GM23338 (cell line): ENCODE results near the gene ZNF516. TPM values are rescaled to one million over a fixed set of nuclear protein-coding genes. Genes with fewer than 3 reads are reported as not detected.

Experiments
- ATAC-seq: fragments of 200-7000 bp; cut with Tn5 transposase; 3 replicates; pipeline ENCODE4 v1.9.1; 2020
- DNase-seq: peaks from one replicate; pipeline ENCODE4 v3.0.0-alpha.2; 2015; ENCODE audit warnings: low spot score
- H2AFZ ChIP-seq: fragments of 200-600 bp; sonication (generic); 2 replicates; pipeline ENCODE4 v1.8.0; 2016; ENCODE audit warnings: antibody characterized with exemption, mild to moderate bottlenecking, moderate library complexity
- H3F3A ChIP-seq: fragments of 200-600 bp; sonication (generic); replicated peaks from 2 replicates; pipeline ENCODE4 v1.8.0; 2017; ENCODE audit warnings: antibody characterized with exemption, mixed run types, low read depth
- H3K27ac ChIP-seq: fragments of 200-600 bp; sonication (generic); 2 replicates; pipeline ENCODE4 v1.6.1; 2016; ENCODE audit warnings: low read depth
- H3K27me3 ChIP-seq: fragments of 200-600 bp; sonication (generic); 2 replicates; pipeline ENCODE4 v1.8.0; 2016; ENCODE audit warnings: mild to moderate bottlenecking, mixed run types, moderate library complexity; ENCODE audit not compliant: insufficient read depth
- H3K36me3 ChIP-seq: fragments of 200-600 bp; sonication (generic); 2 replicates; pipeline ENCODE4 v1.8.0; 2016; ENCODE audit warnings: mild to moderate bottlenecking; ENCODE audit not compliant: insufficient read depth
- H3K4me1 ChIP-seq: fragments of 200-600 bp; sonication (generic); 2 replicates; pipeline ENCODE4 v1.8.0; 2016; ENCODE audit warnings: mild to moderate bottlenecking, moderate library complexity; ENCODE audit not compliant: insufficient read depth
- H3K4me2 ChIP-seq: fragments of 200-600 bp; sonication (generic); 2 replicates; pipeline ENCODE4 v1.7.1; 2017; ENCODE audit warnings: mixed run types
- H3K4me3 ChIP-seq: fragments of 200-600 bp; sonication (generic); 2 replicates; pipeline ENCODE4 v1.6.1; 2016; ENCODE audit warnings: mixed run types
- H3K79me2 ChIP-seq: fragments of 200-600 bp; sonication (generic); replicated peaks from 2 replicates; pipeline ENCODE4 v1.8.0; 2017; ENCODE audit warnings: mild to moderate bottlenecking; ENCODE audit not compliant: insufficient read depth
- H3K9me2 ChIP-seq: fragments of 200-600 bp; sonication (generic); 2 replicates; pipeline ENCODE4 v1.8.0; 2017; ENCODE audit not compliant: insufficient read depth
- H4K20me1 ChIP-seq: fragments of 200-600 bp; sonication (generic); replicated peaks from 2 replicates; pipeline ENCODE4 v1.8.0; 2017; ENCODE audit warnings: mild to moderate bottlenecking; ENCODE audit not compliant: insufficient read depth
- H3K27ac Mint-ChIP-seq: 2 replicates; pipeline ENCODE4 v1.8.0; 2020; ENCODE audit warnings: inconsistent platforms, mild to moderate bottlenecking, moderate library complexity, mixed read lengths
- H3K27me3 Mint-ChIP-seq: 3 replicates; pipeline ENCODE4 v1.8.0; 2022; ENCODE audit warnings: low read depth, mild to moderate bottlenecking, moderate library complexity, mixed read lengths, inconsistent platforms; ENCODE audit not compliant: insufficient read depth, poor library complexity
- H3K36me3 Mint-ChIP-seq: 3 replicates; pipeline ENCODE4 v1.8.0; 2021; ENCODE audit warnings: low read depth, mild to moderate bottlenecking, inconsistent platforms, moderate library complexity, mixed read lengths
- H3K4me1 Mint-ChIP-seq: 3 replicates; pipeline ENCODE4 v1.8.0; 2020; ENCODE audit warnings: mild to moderate bottlenecking, inconsistent platforms, mixed read lengths
- H3K4me3 Mint-ChIP-seq: 3 replicates; pipeline ENCODE4 v1.8.0; 2021; ENCODE audit warnings: moderate library complexity, mild to moderate bottlenecking, inconsistent platforms, mixed read lengths
- H3K9me3 Mint-ChIP-seq: 3 replicates; pipeline ENCODE4 v1.8.0; 2020; ENCODE audit warnings: moderate library complexity, mild to moderate bottlenecking, inconsistent platforms, mixed read lengths
- EZH2 ChIP-seq: fragments of 200-600 bp; sonication (generic); IDR thresholded peaks from one replicate; pipeline ENCODE4 v1.8.0; 2017; ENCODE audit warnings: antibody characterized with exemption, mild to moderate bottlenecking, low read depth; ENCODE audit not compliant: unreplicated experiment
- JUNB ChIP-seq: IDR thresholded peaks from one replicate; pipeline ENCODE4 v1.6.1; 2016; ENCODE audit warnings: antibody characterized with exemption; ENCODE audit not compliant: unreplicated experiment
- NANOG ChIP-seq: IDR thresholded peaks from 2 replicates; pipeline ENCODE4 v1.6.1; 2016; ENCODE audit warnings: antibody characterized with exemption, borderline replicate concordance
- REST ChIP-seq: IDR thresholded peaks from one replicate; pipeline ENCODE4 v1.6.1; 2018; ENCODE audit warnings: antibody characterized with exemption; ENCODE audit not compliant: unreplicated experiment
- ZNF331 ChIP-seq: fragments of 250-450 bp; sonication (Bioruptor Pico); IDR thresholded peaks from 2 replicates; pipeline ENCODE4 v1.5.0; 2020; ENCODE audit warnings: low read depth, mild to moderate bottlenecking, moderate library complexity
- polyA plus RNA-seq: library from polyadenylated mRNA; unstranded; fragments of >200 nt; fragmentation: Nextera tagmentation; extraction: Ambion mirVana; gene quantifications from 2 replicates; pipeline ENCODE4 v1.2.1, GENCODE V29; 2016
- total RNA-seq: library from RNA; depleted of rRNA; stranded (reverse); fragments of >200 nt; shearing (Covaris generic); gene quantifications from 2 replicates; pipeline ENCODE4 v1.2.3, GENCODE V29; 2014
- TF ChIP-seq, protein P1 (sequence below), 2 experiments: fragments of 200-600 bp in 1 of 2; sonication (generic) in 1 of 2; conservative IDR thresholded peaks; 2 replicates each; pipeline versions ENCODE4 v1.5.1 to v1.6.1; 2016 to 2017; ENCODE audit warnings: antibody characterized with exemption in 2 of 2, low read depth in 2 of 2, mild to moderate bottlenecking in 2 of 2, moderate library complexity in 1 of 2
- TF ChIP-seq, protein P2 (sequence below): IDR thresholded peaks from 2 replicates; pipeline ENCODE4 v1.6.1; 2016; ENCODE audit warnings: antibody characterized with exemption

The ZNF516 gene
- total and polyA plus RNA-seq, 2 experiments from 2014 or later = 11.9 to 24.2 TPM

DNA sequence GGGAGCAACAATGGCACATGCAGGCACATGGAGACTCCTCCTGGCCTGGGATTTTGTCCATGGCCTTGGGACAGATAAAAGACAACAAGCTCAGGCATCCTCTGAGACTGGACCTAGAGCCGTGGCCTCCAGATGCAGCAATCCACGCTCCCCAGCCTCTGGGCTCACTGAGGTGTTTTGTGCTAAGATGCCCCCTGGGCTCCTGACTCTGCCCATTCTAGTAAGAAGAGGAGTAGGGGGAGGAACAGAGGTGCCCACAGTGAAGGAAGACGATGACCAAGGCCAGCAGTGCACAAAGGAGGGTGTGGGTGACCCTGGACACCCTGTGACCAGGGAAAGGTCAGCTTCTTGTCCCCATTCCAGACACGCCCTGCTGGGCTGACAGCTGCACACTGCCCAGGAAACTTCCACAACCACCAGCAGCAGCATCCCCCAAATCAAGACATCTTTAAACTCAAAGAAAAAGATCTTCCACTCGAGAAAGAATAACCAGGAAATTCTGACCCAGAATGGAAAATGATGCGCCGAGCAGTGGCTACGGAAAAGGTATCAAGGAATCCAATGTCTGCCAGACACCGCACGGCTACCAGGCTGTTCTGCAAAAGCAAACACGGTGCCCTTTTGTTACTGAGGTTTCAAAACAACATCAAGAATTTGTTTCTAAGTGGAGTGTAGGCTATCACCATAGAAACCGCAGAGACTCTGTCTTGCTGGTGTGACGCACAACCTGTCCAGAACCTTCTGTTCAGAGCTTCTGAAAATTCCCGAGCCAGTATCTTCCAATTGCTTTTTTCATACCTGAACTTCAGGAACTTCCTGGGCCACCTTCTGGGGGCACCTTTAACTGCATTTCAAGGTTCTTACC is 65.5 kb downstream of the ZNF516 start:
- Mint-ChIP-seq H3K27ac (no peak overlapping the region), H3K4me1 (peaks cover 27% of the 10 kb centered on the region), H3K4me3 (no peak overlapping the region), H3K9me3 (peaks cover 2% of the 10 kb centered on the region; the same call in 2 of the 3 replicates), H3K27me3 (peaks cover 12% of the 10 kb centered on the region), H3K36me3 (peaks cover 4% of the 10 kb centered on the region; the same call in 2 of the 3 replicates)
- Histone ChIP-seq H2AFZ (no peak overlapping the region), H3K4me3 (no peak overlapping the region), H3K79me2 (peaks cover 7% of the 10 kb centered on the region), H3K27me3 (no peaks in the 10 kb centered on the region), H3K4me1 (peaks cover 13% of the 10 kb centered on the region), H3K4me2 (no peak overlapping the region), H3K36me3 (no peaks in the 10 kb centered on the region), H4K20me1 (no peaks in the 10 kb centered on the region; the same call in none of the 2 replicates), H3K27ac (no peak overlapping the region), H3F3A (peaks cover 5% of the 10 kb centered on the region; the same call in 1 of the 2 replicates), H3K9me2 (no peaks in the 10 kb centered on the region)
- TF ChIP-seq ZNF331 (CRISPR knock-in tag) (no peak), EZH2 (no peak)
- DNase-seq = no peak
- no peak for ATAC-seq

DNA sequence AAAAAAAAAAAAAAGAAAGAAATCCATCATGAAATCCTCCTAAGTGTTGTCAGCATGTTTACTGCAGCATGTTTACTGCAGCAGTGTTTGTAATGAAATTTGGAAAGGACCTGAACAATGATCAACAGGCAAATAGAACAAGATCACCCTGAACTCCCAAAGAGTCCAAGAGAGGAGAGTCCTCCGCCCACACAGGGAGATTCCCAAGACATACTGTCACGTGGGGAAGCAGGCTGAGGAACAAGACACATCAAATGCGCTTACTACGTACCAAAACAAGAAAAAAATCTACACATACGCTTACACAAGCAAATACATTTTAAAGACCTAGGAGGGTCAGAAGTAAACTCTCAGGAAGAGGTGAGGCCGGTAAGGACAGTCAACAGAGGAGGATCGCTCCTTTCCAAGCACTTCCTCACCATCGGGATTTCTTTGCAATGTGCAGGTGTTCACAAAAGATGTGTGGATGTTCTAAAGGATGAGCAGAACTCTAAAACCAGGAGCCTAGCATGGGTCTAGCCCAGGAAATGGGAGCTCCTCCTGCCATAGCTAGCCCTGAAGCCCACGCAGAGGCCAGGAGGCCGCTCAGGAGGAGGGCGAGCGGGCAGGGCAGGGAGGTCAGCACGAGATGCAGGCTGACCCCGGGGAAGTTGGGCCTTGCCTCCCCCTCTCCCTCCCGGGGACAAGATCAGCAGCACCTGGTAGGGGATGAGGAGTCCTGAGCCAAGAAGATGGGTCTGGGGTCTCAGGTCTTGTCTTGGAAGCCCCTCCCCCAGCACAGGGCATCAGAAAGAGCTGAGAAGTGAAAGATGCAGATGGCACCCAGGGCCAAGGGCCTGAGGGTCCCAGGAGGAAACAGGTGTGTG is 66.4 kb downstream of the ZNF516 start:
- Mint-ChIP-seq H3K36me3 (peaks cover 4% of the 10 kb centered on the region; the same call in 2 of the 3 replicates), H3K27ac (no peak overlapping the region), H3K4me1 (peaks cover 27% of the 10 kb centered on the region), H3K9me3 (peaks cover 2% of the 10 kb centered on the region; the same call in 2 of the 3 replicates), H3K4me3 (no peak overlapping the region), H3K27me3 (peaks cover 12% of the 10 kb centered on the region)
- no peaks in the 10 kb centered on the region for H3K27me3 ChIP-seq
- no peak overlapping the region for H3K27ac ChIP-seq
- no peak overlapping the region for H2AFZ ChIP-seq
- peaks cover 13% of the 10 kb centered on the region for H3K4me1 ChIP-seq
- no peaks in the 10 kb centered on the region for H3K9me2 ChIP-seq
- ATAC-seq (no peak), DNase-seq (no peak)
- H3F3A ChIP-seq = peaks cover 5% of the 10 kb centered on the region; the same call in 1 of the 2 replicates
- peaks cover 7% of the 10 kb centered on the region for H3K79me2 ChIP-seq
- H3K4me2 ChIP-seq = no peak overlapping the region
- H3K36me3 ChIP-seq = no peaks in the 10 kb centered on the region
- H4K20me1 ChIP-seq = no peaks in the 10 kb centered on the region; the same call in none of the 2 replicates
- H3K4me3 ChIP-seq = no peak overlapping the region
- TF ChIP-seq NANOG (no peak), ZNF331 (CRISPR knock-in tag) (no peak), JUNB (no peak), REST (no peak)
- TF ChIP-seq, protein P1, sequence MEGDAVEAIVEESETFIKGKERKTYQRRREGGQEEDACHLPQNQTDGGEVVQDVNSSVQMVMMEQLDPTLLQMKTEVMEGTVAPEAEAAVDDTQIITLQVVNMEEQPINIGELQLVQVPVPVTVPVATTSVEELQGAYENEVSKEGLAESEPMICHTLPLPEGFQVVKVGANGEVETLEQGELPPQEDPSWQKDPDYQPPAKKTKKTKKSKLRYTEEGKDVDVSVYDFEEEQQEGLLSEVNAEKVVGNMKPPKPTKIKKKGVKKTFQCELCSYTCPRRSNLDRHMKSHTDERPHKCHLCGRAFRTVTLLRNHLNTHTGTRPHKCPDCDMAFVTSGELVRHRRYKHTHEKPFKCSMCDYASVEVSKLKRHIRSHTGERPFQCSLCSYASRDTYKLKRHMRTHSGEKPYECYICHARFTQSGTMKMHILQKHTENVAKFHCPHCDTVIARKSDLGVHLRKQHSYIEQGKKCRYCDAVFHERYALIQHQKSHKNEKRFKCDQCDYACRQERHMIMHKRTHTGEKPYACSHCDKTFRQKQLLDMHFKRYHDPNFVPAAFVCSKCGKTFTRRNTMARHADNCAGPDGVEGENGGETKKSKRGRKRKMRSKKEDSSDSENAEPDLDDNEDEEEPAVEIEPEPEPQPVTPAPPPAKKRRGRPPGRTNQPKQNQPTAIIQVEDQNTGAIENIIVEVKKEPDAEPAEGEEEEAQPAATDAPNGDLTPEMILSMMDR (conservative IDR thresholded peaks at IDR 0.05; ENCODE audit: low read depth in 2 of 2) = no peak
- TF ChIP-seq, protein P2, sequence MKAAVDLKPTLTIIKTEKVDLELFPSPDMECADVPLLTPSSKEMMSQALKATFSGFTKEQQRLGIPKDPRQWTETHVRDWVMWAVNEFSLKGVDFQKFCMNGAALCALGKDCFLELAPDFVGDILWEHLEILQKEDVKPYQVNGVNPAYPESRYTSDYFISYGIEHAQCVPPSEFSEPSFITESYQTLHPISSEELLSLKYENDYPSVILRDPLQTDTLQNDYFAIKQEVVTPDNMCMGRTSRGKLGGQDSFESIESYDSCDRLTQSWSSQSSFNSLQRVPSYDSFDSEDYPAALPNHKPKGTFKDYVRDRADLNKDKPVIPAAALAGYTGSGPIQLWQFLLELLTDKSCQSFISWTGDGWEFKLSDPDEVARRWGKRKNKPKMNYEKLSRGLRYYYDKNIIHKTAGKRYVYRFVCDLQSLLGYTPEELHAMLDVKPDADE = no peak
